ENCODE results near the gene SFT2D1. TPM values are rescaled to one million over a fixed set of nuclear protein-coding genes. Genes with fewer than 3 reads are reported as not detected.

SFT2D1 gene
- total and polyA plus RNA-seq, 2 experiments from 2014 or later: 51.4 to 103 TPM

GRCh38 chr6:166353507-166353906 lies 11.2 kb upstream of the SFT2D1 start:
- H3K36me3 ChIP-seq (ENCODE audit: low read depth): no peaks in the 10 kb centered on the region
- DNase-seq: no peak
- H3K9me3 ChIP-seq (ENCODE audit: low read depth): no peaks in the 10 kb centered on the region
- H3K4me3 ChIP-seq: no peak overlapping the region
- H3K4me2 ChIP-seq (ENCODE audit: unreplicated experiment): no peak overlapping the region
- H3K27me3 ChIP-seq (replicated peaks; ENCODE audit: insufficient read depth): 0 out of 2 replicates have a peak, but pooled peaks cover 7% of the 10 kb centered on the region
- no peaks in the 10 kb centered on the region for H3K9me2 ChIP-seq (ENCODE audit: insufficient read depth)
- H3K4me1 ChIP-seq (ENCODE audit: insufficient read depth): no peaks in the 10 kb centered on the region
- H3F3A ChIP-seq (ENCODE audit: insufficient read depth): no peaks in the 10 kb centered on the region
- no peaks in the 10 kb centered on the region for H3K79me2 ChIP-seq (ENCODE audit: insufficient read depth)
- no peak overlapping the region for H3K27ac ChIP-seq
- H2AFZ ChIP-seq: no peak overlapping the region
- no peaks in the 10 kb centered on the region for H4K20me1 ChIP-seq (ENCODE audit: insufficient read depth)
- WGBS, 2 experiments (ENCODE audit: low coverage in 1 of 2, low lambda C conversion rate in 2 of 2, missing lambda C conversion rate in 2 of 2): 28 to 60% methylated on average over 1 of the region's 1 CpG
- TF ChIP-seq EZH2phosphoT487 (IDR thresholded peaks at IDR 0.05; ENCODE audit: insufficient read depth, low read depth) (no peak), EZH2 (IDR thresholded peaks at IDR 0.05; ENCODE audit: insufficient read depth, poor library complexity, severe bottlenecking) (no peak)
- in situ Hi-C loops (cut with MboI): no loop called here
- H3K9ac ChIP-seq: no peak overlapping the region

DNA sequence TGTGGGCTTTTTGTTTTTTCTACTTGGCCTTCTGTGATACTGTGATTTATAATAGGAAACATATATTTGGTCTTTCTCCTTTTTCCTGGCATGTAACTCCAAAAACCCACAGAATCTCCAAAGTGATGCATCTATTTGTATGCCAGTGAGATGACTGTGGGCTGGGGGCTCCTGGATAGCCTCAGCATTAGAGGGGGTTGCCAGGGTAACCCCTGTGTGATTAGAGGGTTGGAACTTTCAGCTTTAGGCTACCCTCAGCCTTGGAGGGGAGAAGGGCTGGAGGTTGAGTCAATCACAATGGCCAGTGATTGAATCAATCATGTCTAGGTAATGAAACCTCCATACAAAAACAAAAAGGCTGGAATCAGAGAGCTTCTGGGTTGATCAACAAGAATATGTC lies 10.6 kb upstream of the SFT2D1 start:
- Histone ChIP-seq H2AFZ (no peak overlapping the region), H3K36me3 (ENCODE audit: low read depth) (no peaks in the 10 kb centered on the region), H3K4me3 (no peak overlapping the region), H3K27me3 (replicated peaks; ENCODE audit: insufficient read depth) (0 out of 2 replicates have a peak, but pooled peaks cover 7% of the 10 kb centered on the region), H3K4me1 (ENCODE audit: insufficient read depth) (no peaks in the 10 kb centered on the region), H3K79me2 (ENCODE audit: insufficient read depth) (no peaks in the 10 kb centered on the region), H4K20me1 (ENCODE audit: insufficient read depth) (no peaks in the 10 kb centered on the region), H3K9me2 (ENCODE audit: insufficient read depth) (no peaks in the 10 kb centered on the region), H3K9me3 (ENCODE audit: low read depth) (no peaks in the 10 kb centered on the region), H3F3A (ENCODE audit: insufficient read depth) (no peaks in the 10 kb centered on the region), H3K27ac (no peak overlapping the region), H3K4me2 (ENCODE audit: unreplicated experiment) (no peak overlapping the region), H3K9ac (no peak overlapping the region)
- in situ Hi-C loops (cut with MboI): no loop called here
- TF ChIP-seq EZH2 (IDR thresholded peaks at IDR 0.05; ENCODE audit: insufficient read depth, poor library complexity, severe bottlenecking) (no peak), EZH2phosphoT487 (IDR thresholded peaks at IDR 0.05; ENCODE audit: insufficient read depth, low read depth) (no peak)
- no peak for DNase-seq

DNA sequence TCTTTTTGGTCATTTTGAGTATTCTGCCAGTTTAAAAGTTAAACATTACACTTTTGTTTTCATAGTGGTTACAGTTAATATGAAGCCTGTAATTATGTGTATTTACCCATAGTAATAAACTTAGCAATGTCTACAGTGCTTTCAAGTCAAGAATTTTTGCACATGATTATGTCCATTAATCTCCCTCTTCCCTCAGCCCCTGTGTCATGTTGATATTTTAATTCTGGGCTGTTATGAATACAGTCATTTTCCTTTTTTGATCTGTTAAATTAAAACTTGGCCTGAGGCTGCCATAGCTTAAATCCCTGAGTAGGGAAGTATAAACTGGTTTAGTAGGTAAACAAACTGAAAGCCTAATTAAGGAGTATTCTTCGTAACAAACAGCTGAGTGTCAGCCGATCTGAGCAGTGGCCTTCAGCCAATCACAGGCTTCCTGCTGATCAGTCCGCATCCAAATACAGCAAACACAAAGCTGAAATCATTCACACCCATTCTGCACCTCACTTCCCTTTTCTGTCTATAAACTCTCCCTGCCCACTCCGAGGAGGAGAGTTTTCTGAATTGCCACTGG lies 9.5 kb upstream of the SFT2D1 start:
- Histone ChIP-seq H3K9ac (no peak overlapping the region), H3K4me3 (no peak overlapping the region), H3K4me1 (ENCODE audit: insufficient read depth) (no peaks in the 10 kb centered on the region), H3K79me2 (ENCODE audit: insufficient read depth) (no peaks in the 10 kb centered on the region), H3K9me3 (ENCODE audit: low read depth) (no peaks in the 10 kb centered on the region), H2AFZ (0 out of 2 replicates have a peak overlapping the region, but pooled peaks have one; percentile 16), H3K36me3 (ENCODE audit: low read depth) (no peaks in the 10 kb centered on the region), H3K4me2 (ENCODE audit: unreplicated experiment) (no peak overlapping the region), H3K27ac (no peak overlapping the region), H4K20me1 (ENCODE audit: insufficient read depth) (no peaks in the 10 kb centered on the region), H3F3A (ENCODE audit: insufficient read depth) (no peaks in the 10 kb centered on the region), H3K9me2 (ENCODE audit: insufficient read depth) (no peaks in the 10 kb centered on the region), H3K27me3 (replicated peaks; ENCODE audit: insufficient read depth) (0 out of 2 replicates have a peak, but pooled peaks cover 7% of the 10 kb centered on the region)
- 24 to 27% methylated on average over 4 of the region's 4 CpGs for WGBS, 2 experiments (ENCODE audit: low coverage in 1 of 2, low lambda C conversion rate in 2 of 2, missing lambda C conversion rate in 2 of 2)
- in situ Hi-C loops (cut with MboI): no loop called here
- DNase-seq: no peak
- TF ChIP-seq EZH2 (IDR thresholded peaks at IDR 0.05; ENCODE audit: insufficient read depth, poor library complexity, severe bottlenecking) (no peak), EZH2phosphoT487 (IDR thresholded peaks at IDR 0.05; ENCODE audit: insufficient read depth, low read depth) (no peak)

DNA sequence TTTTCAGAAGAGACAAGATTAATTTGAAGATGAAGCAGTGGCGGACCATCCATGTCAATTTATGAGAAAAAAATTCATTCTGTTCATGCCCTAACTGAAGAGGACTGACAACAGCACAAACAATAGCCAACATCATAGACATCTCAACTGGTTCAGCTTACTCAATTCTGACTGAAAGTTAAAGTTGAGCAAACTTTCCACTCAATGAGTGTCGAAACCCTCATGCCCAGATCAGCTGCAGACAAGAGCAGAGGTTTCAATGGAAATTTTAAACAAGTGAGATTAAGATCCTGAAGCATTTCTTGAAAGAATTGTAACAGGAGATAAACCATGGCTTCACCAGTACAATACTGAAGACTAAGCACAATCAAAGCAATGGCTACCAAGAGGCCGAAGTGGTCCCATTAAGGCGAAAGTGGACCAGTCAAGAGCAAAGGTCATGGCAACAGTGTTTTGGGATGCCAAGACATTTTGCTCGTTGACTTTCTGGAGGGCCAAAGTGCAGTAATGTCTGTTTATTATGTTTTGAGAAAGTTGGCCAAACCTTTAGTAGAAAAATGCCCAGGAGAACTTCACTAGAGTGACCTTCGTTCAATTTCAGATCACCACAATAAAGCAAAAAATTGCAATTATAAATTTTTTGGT lies 6.1 kb upstream of the SFT2D1 start:
- Histone ChIP-seq H3K79me2 (ENCODE audit: insufficient read depth) (no peaks in the 10 kb centered on the region), H3K9me2 (ENCODE audit: insufficient read depth) (no peaks in the 10 kb centered on the region), H3K4me1 (ENCODE audit: insufficient read depth) (no peaks in the 10 kb centered on the region), H3F3A (ENCODE audit: insufficient read depth) (no peaks in the 10 kb centered on the region), H4K20me1 (ENCODE audit: insufficient read depth) (no peaks in the 10 kb centered on the region), H3K4me3 (no peak overlapping the region), H3K9ac (no peak overlapping the region), H3K36me3 (ENCODE audit: low read depth) (no peaks in the 10 kb centered on the region), H3K27ac (no peak overlapping the region), H3K4me2 (ENCODE audit: unreplicated experiment) (no peak overlapping the region), H2AFZ (no peak overlapping the region), H3K9me3 (ENCODE audit: low read depth) (no peaks in the 10 kb centered on the region), H3K27me3 (replicated peaks; ENCODE audit: insufficient read depth) (no peaks in the 10 kb centered on the region)
- 65 to 72% methylated on average over 6 of the region's 6 CpGs for WGBS, 2 experiments (ENCODE audit: low coverage in 1 of 2, low lambda C conversion rate in 2 of 2, missing lambda C conversion rate in 2 of 2)
- TF ChIP-seq EZH2phosphoT487 (IDR thresholded peaks at IDR 0.05; ENCODE audit: insufficient read depth, low read depth): no peak
- no peak for DNase-seq
- in situ Hi-C loops (cut with MboI): no loop called here

- no peak overlapping the region for H2AFZ ChIP-seq
- H3K9ac ChIP-seq: no peak overlapping the region
- H3K27me3 ChIP-seq (replicated peaks; ENCODE audit: insufficient read depth): no peaks in the 10 kb centered on the region
- no peaks in the 10 kb centered on the region for H3K36me3 ChIP-seq (ENCODE audit: low read depth)
- no peaks in the 10 kb centered on the region for H3K9me3 ChIP-seq (ENCODE audit: low read depth)
- DNase-seq: no peak
- in situ Hi-C loops (cut with MboI): no loop called here
- no peaks in the 10 kb centered on the region for H3K9me2 ChIP-seq (ENCODE audit: insufficient read depth)
- TF ChIP-seq EZH2phosphoT487 (IDR thresholded peaks at IDR 0.05; ENCODE audit: insufficient read depth, low read depth) (no peak), EZH2 (IDR thresholded peaks at IDR 0.05; ENCODE audit: insufficient read depth, poor library complexity, severe bottlenecking) (no peak)
- H3K27ac ChIP-seq: no peak overlapping the region
- peaks cover 5% of the 10 kb centered on the region for H3K79me2 ChIP-seq (ENCODE audit: insufficient read depth)
- no peak overlapping the region for H3K4me3 ChIP-seq
- H3K4me1 ChIP-seq (ENCODE audit: insufficient read depth): no peaks in the 10 kb centered on the region
- H3F3A ChIP-seq (ENCODE audit: insufficient read depth): no peaks in the 10 kb centered on the region
- no peaks in the 10 kb centered on the region for H4K20me1 ChIP-seq (ENCODE audit: insufficient read depth)
- H3K4me2 ChIP-seq (ENCODE audit: unreplicated experiment): no peak overlapping the region
These were observed 4.6 kb upstream of the SFT2D1 start for GRCh38 chr6:166346965-166347364.
